Measurements from ENCODE around the gene LRBA. TPM values are rescaled to one million over a fixed set of nuclear protein-coding genes. Genes with fewer than 3 reads are reported as not detected.

LRBA gene
- total and polyA plus RNA-seq, 9 of the 15 experiments (the other 6 are each of a cell fraction or from before 2014, with no cell fraction given) = 24.2 to 88.7 (median 59.7) TPM

GRCh38 chr4:150647008-150647407 is 368.1 kb downstream of the LRBA start:
- no peak overlapping the region for H3K9ac ChIP-seq (ENCODE audit: insufficient read depth in 1 of 2, low read depth in 2 of 2, low read length in 2 of 2)
- no TSS peak for BruUV-seq (replicated peaks)
- in situ Hi-C loops (cut with MboI) (no loop called here), intact Hi-C loops (cut with micrococcal nuclease) (no loop called here)
- CTCF ChIA-PET (ENCODE audit: low intra/inter-chr PET ratio) = no interaction called here
- H3K27ac ChIP-seq (ENCODE audit: extremely low read depth, low read depth, low read length) = no peak overlapping the region
- H3K27me3 ChIP-seq (ENCODE audit: control insufficient read depth in 2 of 2, insufficient read depth in 2 of 2, low read length in 2 of 2) = no peaks in the 10 kb centered on the region
- TF ChIP-seq POLR2AphosphoS2 (IDR thresholded peaks at IDR 0.05; ENCODE audit: low read length) = no peak
- TF ChIP-seq HMG20A (CRISPR knock-in tag; conservative IDR thresholded peaks at IDR 0.05) = no peak
- TF ChIP-seq BCOR (IDR thresholded peaks at IDR 0.05) = no peak
- TF ChIP-seq ZSCAN29 (IDR thresholded peaks at IDR 0.05) = no peak
- H3K4me1 ChIP-seq (replicated peaks in 1 of 2; ENCODE audit: control insufficient read depth in 2 of 2, insufficient read depth in 2 of 2, low read length in 2 of 2) = no peaks in the 10 kb centered on the region; a peak in 1 of 5 replicates
- H2AFZ ChIP-seq (ENCODE audit: low read depth, low read length) = no peak overlapping the region
- DNase-seq (ENCODE audit: extremely low read depth in 1 of 4, low spot score in 3 of 4) (no peak), ATAC-seq (no peak), FAIRE-seq (no peak)
- H4K20me1 ChIP-seq (replicated peaks; ENCODE audit: control insufficient read depth, insufficient read depth, low read length) = no peaks in the 10 kb centered on the region
- H3K9me3 ChIP-seq (replicated peaks; ENCODE audit: control insufficient read depth, insufficient read depth, low read depth, low read length) = no peaks in the 10 kb centered on the region
- no peak overlapping the region for H3K4me3 ChIP-seq
- no peaks in the 10 kb centered on the region for H3K79me2 ChIP-seq (ENCODE audit: control insufficient read depth, insufficient read depth, low read length)
- H3K9me1 ChIP-seq (ENCODE audit: control insufficient read depth, insufficient read depth, low read length) = no peaks in the 10 kb centered on the region
- POLR2A ChIA-PET = no interaction called here
- no peaks in the 10 kb centered on the region for H3K36me3 ChIP-seq (ENCODE audit: control insufficient read depth, insufficient read depth, low read length)
- WGBS (ENCODE audit: insufficient coverage, low coverage, missing lambda C conversion rate) = 80% methylated on average over 1 of the region's 1 CpG
- H3K4me2 ChIP-seq (ENCODE audit: insufficient read depth, low read length) = no peak overlapping the region

- Histone ChIP-seq H3K27ac (ENCODE audit: extremely low read depth, low read depth, low read length) (no peak overlapping the region), H3K4me3 (no peak overlapping the region), H3K9me1 (ENCODE audit: control insufficient read depth, insufficient read depth, low read length) (no peaks in the 10 kb centered on the region), H3K4me2 (ENCODE audit: insufficient read depth, low read length) (no peak overlapping the region), H3K27me3 (ENCODE audit: control insufficient read depth in 2 of 2, insufficient read depth in 2 of 2, low read length in 2 of 2) (no peaks in the 10 kb centered on the region), H3K79me2 (ENCODE audit: control insufficient read depth, insufficient read depth, low read length) (no peaks in the 10 kb centered on the region), H3K4me1 (replicated peaks in 1 of 2; ENCODE audit: control insufficient read depth in 2 of 2, insufficient read depth in 2 of 2, low read length in 2 of 2) (no peaks in the 10 kb centered on the region), H3K9me3 (replicated peaks; ENCODE audit: control insufficient read depth, insufficient read depth, low read depth, low read length) (no peaks in the 10 kb centered on the region), H2AFZ (ENCODE audit: low read depth, low read length) (no peak overlapping the region), H3K36me3 (ENCODE audit: control insufficient read depth, insufficient read depth, low read length) (no peaks in the 10 kb centered on the region), H3K9ac (ENCODE audit: insufficient read depth in 1 of 2, low read depth in 2 of 2, low read length in 2 of 2) (no peak overlapping the region), H4K20me1 (replicated peaks; ENCODE audit: control insufficient read depth, insufficient read depth, low read length) (no peaks in the 10 kb centered on the region)
- no peak for TF ChIP-seq GATAD2B (IDR thresholded peaks at IDR 0.05; ENCODE audit: borderline replicate concordance)
- TF ChIP-seq ZNF655 (CRISPR knock-in tag; IDR thresholded peaks at IDR 0.05) = no peak
- no peak for TF ChIP-seq NBN (IDR thresholded peaks at IDR 0.05; ENCODE audit: low read depth)
- no peak for TF ChIP-seq POLR2A (conservative IDR thresholded peaks at IDR 0.05)
- no peak for TF ChIP-seq TAF7 (tag; IDR thresholded peaks at IDR 0.05)
- no peak for TF ChIP-seq HDAC1 (IDR thresholded peaks at IDR 0.05)
- no peak for TF ChIP-seq RBBP5 (IDR thresholded peaks at IDR 0.05; ENCODE audit: borderline replicate concordance, insufficient read depth, low read length, poor library complexity, severe bottlenecking)
- no peak for TF ChIP-seq PBX2 (CRISPR knock-in tag; IDR thresholded peaks at IDR 0.05; ENCODE audit: low read depth)
- no peak for TF ChIP-seq PBX2 (tag; conservative IDR thresholded peaks at IDR 0.05; ENCODE audit: low read depth)
- TF ChIP-seq ZBTB43 (CRISPR knock-in tag; IDR thresholded peaks at IDR 0.05) = no peak
- ATAC-seq (no peak), FAIRE-seq (no peak), DNase-seq (ENCODE audit: extremely low read depth in 1 of 4, low spot score in 3 of 4) (no peak)
- in situ Hi-C loops (cut with MboI) (no loop called here), intact Hi-C loops (cut with micrococcal nuclease) (no loop called here)
- BruUV-seq (replicated peaks) = no TSS peak
- ChIA-PET CTCF (ENCODE audit: low intra/inter-chr PET ratio) (no interaction called here), POLR2A (no interaction called here)
Observed at GRCh38 chr4:150641612-150642011, 373.5 kb downstream of the LRBA start.

Data from K562 (cell line).